GM12865 (cell line): ENCODE measurements around the gene C12orf42.
A peak's percentile ranks its signal among the peaks of the same experiment; 100 is the strongest.

Source experiments
- DNase-seq: peaks from one replicate; pipeline ENCODE4 v3.0.0; 2010; ENCODE audit warnings: low read depth
- H3K4me3 ChIP-seq: 2 replicates; pipeline ENCODE4 v1.5.1; 2011; ENCODE audit warnings: mild to moderate bottlenecking, low read depth, low read length, control low read depth
- TF ChIP-seq, protein P1 (sequence below): IDR thresholded peaks from 2 replicates; pipeline ENCODE4 v1.5.1; 2011; ENCODE audit warnings: low read length, control low read depth, low read depth, inconsistent platforms; ENCODE audit not compliant: insufficient read depth; ENCODE audit errors: missing control alignments

The C12orf42 gene

DNA sequence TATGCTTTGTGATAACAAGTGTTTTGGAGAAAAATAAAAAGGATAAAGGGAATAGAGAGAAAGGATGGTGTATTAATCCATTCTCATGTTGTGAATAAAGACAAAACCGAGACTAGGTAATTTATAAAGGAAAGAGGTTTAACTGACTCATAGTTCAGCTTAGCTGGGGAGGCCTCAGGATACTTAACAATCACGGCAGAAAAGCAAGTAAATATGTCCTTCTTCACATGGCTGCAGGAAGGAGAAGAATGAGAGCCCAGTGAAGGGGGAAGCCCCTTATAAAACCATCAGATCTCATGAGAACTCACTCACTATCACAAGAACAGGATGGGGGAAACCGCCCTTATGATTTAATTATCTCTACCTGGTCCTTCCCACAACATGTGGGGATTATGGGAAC is 18.1 kb upstream of the C12orf42 start:
- DNase-seq: no peak
- TF ChIP-seq, protein P1, sequence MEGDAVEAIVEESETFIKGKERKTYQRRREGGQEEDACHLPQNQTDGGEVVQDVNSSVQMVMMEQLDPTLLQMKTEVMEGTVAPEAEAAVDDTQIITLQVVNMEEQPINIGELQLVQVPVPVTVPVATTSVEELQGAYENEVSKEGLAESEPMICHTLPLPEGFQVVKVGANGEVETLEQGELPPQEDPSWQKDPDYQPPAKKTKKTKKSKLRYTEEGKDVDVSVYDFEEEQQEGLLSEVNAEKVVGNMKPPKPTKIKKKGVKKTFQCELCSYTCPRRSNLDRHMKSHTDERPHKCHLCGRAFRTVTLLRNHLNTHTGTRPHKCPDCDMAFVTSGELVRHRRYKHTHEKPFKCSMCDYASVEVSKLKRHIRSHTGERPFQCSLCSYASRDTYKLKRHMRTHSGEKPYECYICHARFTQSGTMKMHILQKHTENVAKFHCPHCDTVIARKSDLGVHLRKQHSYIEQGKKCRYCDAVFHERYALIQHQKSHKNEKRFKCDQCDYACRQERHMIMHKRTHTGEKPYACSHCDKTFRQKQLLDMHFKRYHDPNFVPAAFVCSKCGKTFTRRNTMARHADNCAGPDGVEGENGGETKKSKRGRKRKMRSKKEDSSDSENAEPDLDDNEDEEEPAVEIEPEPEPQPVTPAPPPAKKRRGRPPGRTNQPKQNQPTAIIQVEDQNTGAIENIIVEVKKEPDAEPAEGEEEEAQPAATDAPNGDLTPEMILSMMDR: no peak
- H3K4me3 ChIP-seq: no peak overlapping the region

GRCh38 chr12:103505371-103506236 is 9.8 kb upstream of the C12orf42 start:
- DNase-seq: peak; percentile 97
- 0 out of 2 replicates have a peak overlapping the region, but pooled peaks have one; percentile 7 for H3K4me3 ChIP-seq
- TF ChIP-seq, protein P1: no peak

DNA sequence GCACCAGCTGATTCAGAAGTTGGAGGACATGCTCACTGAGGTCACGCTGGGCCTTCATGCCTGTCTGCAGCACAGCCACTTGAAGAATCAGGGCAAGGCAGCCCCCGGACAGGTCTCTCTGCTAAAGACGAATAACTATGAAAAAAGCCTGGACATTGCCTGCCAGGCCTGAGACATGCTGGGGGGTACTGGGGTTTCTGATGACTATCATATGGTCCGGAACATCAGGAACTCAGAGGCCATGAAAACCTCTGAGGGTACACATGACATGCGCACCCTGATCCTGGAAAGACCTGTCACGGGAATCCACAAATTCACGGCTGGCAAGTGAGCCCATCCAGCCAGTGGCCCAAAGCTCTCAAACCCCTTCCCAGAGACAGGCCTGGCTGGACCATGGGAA is 8.8 kb upstream of the C12orf42 start:
- no peak overlapping the region for H3K4me3 ChIP-seq
- TF ChIP-seq, protein P1: no peak
- DNase-seq: no peak

- no peak overlapping the region for H3K4me3 ChIP-seq
- TF ChIP-seq, protein P1: peak; percentile 80
- peak; percentile 79 for DNase-seq
These were observed 8.0 kb upstream of the C12orf42 start for GRCh38 chr12:103503546-103504480.

DNA sequence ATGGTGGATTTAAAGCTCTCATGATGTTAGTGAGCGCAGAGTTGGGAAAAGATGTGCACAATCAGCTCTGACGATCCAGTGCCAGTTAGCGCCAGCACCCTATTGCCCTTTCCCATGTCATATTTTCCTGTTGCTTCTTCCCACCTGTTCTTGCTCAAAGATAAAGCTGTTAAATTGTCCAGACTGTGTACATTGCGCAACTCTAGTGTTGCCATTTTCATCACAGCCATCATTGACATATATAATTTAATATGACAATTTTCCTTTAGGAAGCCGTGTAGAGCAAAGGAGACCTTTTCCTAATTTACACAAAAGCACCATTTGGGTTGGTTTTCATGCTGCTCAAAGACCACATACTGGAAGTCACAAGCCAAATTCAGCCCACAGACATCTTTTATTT is 5.7 kb upstream of the C12orf42 start:
- no peak overlapping the region for H3K4me3 ChIP-seq
- no peak for DNase-seq
- TF ChIP-seq, protein P1: no peak

DNA sequence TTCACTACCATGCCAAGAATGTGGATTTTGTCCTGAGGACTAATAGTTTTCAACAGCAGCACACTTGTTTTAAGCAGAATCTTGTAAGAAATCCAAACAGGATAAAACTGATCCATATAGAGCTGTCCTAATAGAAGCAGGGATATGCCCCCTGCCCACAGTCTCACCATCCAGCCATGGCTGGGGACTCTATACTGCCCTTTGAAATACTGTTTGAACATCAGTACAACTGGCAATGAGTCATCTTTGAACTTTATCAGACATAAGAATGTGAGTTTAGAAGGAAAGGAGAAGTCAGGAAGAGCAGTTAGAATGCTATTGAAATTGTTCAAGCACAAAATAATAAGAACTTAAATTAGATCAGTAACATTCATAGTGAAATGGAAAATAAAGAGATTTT is 3.8 kb upstream of the C12orf42 start:
- TF ChIP-seq, protein P1: no peak
- no peak for DNase-seq
- no peak overlapping the region for H3K4me3 ChIP-seq
